GM23248 (cell line): Measurements from ENCODE around the gene IFT57.

ENCODE experiments used
- EZH2 ChIP-seq: fragments of 200-600 bp; sonication (generic); IDR thresholded peaks from 2 replicates; pipeline ENCODE4 v1.6.1; 2018; ENCODE audit warnings: antibody characterized with exemption, mild to moderate bottlenecking; ENCODE audit not compliant: insufficient read depth, poor library complexity, severe bottlenecking
- EZH2phosphoT487 ChIP-seq: fragments of 200-600 bp; sonication (generic); IDR thresholded peaks from 2 replicates; pipeline ENCODE4 v1.6.1; 2018; ENCODE audit warnings: antibody characterized with exemption, moderate library complexity, mild to moderate bottlenecking, low read depth; ENCODE audit not compliant: insufficient read depth

GRCh38 chr3:108134555-108134880 lies 87.7 kb downstream of the IFT57 start:
- TF ChIP-seq EZH2 (no peak), EZH2phosphoT487 (no peak)
